CMK (cell line): Measurements from ENCODE around the gene NOTCH4.

Experiments
- DNase-seq: peaks from one replicate; pipeline ENCODE4 v3.0.0-alpha.2; 2010; ENCODE audit warnings: low read depth

Gene NOTCH4

GRCh38 chr6:32181148-32181702, 42.6 kb downstream of the NOTCH4 start:
- DNase-seq, result no peak

DNA sequence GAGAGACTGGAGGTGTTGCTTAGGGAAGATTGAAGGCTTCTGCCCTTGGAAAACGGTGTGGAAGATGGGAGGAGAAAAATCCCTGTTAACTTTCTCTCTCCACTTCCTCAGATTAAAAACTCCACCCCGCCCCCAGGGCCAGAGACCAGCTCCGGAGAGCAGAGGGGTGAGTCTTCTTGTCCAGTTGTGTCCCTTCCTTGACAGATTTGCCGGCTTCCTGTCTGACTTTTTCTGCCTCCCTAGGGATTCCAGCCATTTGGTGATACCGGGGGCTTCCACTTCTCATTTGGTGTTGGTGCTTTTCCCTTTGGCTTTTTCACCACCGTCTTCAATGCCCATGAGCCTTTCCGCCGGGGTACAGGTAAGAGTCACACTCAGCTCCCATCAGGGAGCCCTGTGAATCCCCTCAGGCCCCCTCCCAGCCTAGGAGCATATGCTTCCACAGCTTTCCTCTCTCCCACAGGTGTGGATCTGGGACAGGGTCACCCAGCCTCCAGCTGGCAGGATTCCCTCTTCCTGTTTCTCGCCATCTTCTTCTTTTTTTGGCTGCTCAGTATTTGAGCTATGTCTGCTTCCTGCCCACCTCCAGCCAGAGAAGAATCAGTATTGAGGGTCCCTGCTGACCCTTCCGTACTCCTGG, 44.0 kb downstream of the NOTCH4 start:
- no peak for DNase-seq

DNA sequence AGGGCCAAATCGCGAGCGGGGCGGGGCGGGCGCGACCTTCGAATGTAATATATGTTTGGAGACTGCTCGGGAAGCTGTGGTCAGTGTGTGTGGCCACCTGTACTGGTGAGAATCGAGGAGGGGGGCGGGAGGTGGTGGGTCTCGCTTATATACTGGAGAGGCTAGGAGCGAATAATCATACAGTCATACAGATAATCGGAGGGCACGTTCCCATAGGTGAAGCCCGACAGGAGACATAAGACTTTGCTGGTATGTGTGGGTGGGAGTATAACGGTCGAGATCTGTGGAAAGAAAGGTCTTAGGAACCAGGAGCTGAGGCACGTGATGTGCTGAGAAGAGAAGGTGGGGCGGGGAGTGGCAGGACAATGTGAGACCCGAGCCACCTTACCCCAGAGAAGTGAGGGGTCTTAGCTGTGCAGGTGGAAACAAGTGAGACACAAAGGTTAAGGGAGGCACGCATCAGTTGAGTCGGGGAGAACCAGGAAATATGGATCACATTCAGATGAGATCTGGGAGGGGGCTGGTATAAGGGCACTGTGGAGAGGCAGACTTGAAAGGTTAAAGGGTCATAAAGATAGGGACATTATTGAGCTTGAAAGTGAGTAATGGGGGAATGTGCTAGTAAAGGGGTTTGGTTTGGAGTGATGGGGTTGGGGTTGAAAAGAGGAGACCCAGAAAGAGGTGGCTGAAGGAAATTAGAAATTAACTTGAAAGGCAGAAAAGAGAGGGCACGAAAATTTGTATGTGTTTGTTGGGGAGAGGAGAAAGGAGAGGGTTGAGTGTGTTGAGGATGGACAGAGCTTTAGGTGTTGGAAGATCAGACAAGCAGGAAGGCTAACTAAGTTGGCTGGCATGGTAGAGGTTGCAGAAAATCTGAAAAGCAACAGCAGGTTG, 45.1 kb downstream of the NOTCH4 start:
- DNase-seq, result no peak

DNA sequence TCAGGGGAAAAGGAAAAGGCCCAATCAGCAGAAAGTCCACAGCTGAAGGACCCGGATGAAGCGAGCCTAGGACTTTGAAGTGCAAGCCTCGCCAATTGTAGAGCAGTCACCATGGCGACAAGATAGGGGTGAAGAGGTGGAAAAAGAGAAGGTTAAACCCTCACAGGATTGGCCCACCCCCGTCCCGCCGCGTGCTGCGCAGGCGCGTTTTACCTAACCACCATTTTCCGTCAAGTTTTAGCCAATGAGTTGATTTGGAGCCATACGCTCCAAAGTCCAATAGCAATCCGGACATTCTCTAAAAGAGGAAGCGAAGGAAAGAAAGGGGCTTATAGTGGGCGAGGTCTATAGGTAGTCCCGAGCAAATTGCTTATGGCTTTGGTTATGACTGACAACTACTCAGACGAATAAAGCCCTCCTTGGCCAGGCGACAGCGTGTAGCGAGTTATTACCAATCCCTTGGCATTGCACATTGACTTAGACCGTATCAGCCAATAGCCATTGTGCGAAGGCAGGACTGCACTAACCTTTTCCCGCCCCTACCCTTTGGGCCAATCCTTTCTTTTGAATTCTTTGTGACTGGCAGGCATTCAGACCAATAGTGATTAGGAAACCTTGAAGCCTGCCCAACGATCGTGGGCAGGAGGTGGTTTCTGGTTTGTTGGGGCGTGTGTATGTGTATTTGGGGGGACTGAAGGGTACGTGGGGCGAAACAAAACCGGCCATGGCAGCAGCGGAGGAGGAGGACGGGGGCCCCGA, 45.9 kb downstream of the NOTCH4 start, which contains the start of gene RNF5:
Gene RNF5 (plus strand): TSS at position 618 of the 759 bp plus-strand sequence. CDS start 107 bp downstream, at position 725.
- DNase-seq, result peak; percentile 98

DNA sequence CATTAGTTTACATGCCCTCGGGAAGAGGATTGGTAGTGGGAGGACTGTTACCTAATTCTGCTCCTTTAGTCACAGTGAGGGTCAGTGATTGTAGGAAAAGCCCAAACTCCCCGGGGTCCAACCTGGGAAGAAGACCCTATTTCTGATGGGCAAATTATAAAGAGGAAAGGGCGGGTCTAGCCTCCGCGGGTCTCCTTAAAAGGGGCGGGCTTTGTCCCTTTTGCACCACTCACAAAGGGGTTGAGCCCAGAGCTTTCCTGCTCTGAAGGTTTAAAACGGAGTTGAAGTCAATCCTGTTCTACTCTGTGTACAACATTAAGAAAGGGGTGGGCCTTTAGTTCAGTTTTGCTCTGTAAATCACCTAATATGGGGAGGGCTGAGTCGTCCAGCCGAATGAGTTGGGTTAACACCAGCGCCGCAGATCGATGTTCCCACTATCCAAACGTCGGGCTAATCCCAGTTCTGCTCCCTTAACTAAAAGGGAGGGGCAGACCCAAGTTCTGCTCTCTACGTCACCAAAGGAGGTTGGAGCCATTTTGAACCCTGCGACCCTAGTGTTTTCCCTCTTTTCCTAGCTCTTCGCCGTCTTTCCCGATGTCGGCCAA, 46.6 kb downstream of the NOTCH4 start:
- DNase-seq, result no peak

DNA sequence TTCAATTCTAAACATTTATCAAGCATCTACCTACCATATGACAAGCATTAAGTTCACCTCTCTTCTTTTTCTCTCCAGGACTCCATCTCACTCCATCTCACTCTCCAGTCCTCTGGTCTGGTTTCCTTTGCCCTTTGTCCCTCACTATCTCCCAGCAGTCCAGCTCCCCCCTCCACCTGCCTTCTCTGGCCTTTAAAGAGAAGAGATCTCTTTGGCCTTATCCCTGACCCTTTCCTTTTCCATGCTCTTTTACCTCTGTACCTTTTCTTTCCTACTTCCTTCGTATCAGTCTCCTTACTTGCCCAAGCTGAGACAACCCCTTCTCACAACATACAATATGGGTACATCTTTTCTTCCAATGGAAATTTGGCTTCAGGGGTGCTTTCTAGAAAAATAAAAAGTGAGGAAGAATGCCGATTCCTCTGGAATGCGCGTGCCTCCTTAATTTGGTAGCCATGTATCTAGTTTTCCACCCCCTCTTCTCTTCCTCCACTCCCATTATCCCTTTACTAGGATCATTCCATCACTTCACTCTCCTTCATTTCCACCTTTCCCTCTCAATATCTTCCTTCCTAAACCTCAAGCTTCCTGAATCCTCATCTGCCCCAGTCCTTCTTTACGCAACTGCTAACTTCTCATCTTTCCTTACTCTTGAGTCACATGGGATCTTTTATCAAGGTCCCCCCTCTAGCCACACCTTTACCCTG, 47.2 kb downstream of the NOTCH4 start:
- no peak for DNase-seq

DNA sequence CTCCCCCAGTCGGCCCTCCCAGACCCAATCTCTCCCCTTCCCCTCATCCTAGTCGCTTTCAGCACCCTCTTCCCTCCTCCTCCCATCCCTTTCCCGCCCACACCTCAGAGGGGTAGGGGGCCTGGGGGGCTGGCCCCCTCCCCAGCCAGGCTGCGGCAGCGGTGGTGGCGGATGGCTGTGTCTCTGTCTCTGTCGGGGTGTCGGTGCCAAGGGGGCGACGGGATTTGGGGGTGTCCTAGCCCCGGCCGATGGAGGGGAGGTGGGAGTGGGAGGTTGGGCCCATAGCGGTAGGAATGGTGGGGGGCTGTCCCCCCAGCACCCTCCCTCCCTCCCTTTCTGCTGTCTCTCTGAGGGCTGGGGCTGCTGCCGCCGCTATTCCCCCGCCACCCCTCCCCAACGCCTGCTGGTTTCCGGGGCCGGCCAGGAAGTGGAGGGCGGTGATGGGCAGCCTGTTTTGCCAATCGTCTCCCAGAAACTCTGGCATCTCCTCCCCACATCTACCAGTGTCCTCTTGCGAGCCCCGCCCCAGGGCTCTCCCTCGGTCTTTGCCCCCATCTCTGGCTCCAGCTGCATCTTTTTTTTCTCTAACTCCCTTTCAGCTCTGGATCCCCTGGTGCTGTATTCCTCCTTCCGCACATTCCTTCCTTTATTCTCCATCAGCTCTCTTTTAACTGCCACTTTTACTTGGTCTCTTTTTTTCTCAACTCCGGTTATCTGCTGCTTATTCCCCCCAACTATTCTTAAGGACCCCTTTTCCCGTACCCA, 48.0 kb downstream of the NOTCH4 start, which contains the start of gene AGPAT1:
Gene AGPAT1 (minus strand): TSS at position 374 of the 765 bp plus-strand sequence. CDS start 4,588 bp downstream, outside the sequence.
- DNase-seq, result peak; percentile 75

GRCh38 chr6:32175322-32175710, 48.6 kb downstream of the NOTCH4 start:
- DNase-seq, result no peak

GRCh38 chr6:32174416-32174815, 49.5 kb downstream of the NOTCH4 start:
- no peak for DNase-seq

- no peak for DNase-seq
Observed at GRCh38 chr6:32173051-32173727, 50.7 kb downstream of the NOTCH4 start.

- no peak for DNase-seq
Observed at GRCh38 chr6:32171234-32171633, 52.6 kb downstream of the NOTCH4 start.

DNA sequence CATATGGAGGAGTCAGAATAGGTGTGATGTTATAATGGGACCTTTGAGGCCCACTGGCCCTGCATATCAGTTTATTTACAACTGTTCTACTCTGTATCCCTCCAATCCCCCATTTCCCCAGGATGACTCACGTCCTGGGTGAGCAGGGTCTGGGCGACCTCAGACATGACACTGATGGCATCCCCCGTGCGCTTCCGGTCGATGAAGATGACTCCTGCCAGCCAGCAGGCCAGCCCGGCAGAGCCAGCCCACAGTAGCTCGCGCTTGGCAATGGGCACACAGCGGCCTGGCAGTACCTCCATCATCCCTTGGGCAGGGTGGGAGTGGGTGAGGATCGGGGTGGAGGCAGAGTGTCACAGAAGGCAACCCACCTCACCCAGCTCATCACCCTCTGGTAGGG, 53.6 kb downstream of the NOTCH4 start:
- DNase-seq, result no peak

GRCh38 chr6:32168807-32169591, 54.9 kb downstream of the NOTCH4 start:
- DNase-seq, result no peak

GRCh38 chr6:32168350-32168749, 55.5 kb downstream of the NOTCH4 start:
- DNase-seq, result no peak

DNA sequence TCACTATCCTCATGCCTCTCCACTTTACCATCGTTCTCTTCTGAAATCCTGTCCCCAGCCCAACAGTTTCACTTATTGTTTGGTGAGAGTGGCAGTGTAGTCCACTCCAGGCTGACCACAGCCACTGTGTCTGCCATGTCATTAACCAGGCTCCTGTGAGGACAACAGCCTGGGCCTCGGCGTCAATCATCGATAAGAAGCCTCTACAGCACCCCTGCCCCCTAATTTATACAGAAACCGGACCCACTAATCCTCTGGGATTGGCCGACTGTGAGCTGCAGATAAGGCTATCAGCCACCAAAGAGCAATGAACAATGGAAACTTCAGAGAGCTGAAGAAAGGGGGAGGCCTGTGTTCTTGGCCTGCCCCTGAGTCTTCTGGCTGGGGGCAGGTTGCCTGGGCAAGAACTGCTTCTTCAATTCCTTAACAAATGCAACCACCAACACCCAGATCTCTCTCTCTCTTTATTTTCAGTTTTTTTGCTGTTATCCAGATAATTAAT, 56.1 kb downstream of the NOTCH4 start:
- DNase-seq, result no peak

GRCh38 chr6:32167154-32167760, 56.6 kb downstream of the NOTCH4 start:
- DNase-seq, result no peak

DNA sequence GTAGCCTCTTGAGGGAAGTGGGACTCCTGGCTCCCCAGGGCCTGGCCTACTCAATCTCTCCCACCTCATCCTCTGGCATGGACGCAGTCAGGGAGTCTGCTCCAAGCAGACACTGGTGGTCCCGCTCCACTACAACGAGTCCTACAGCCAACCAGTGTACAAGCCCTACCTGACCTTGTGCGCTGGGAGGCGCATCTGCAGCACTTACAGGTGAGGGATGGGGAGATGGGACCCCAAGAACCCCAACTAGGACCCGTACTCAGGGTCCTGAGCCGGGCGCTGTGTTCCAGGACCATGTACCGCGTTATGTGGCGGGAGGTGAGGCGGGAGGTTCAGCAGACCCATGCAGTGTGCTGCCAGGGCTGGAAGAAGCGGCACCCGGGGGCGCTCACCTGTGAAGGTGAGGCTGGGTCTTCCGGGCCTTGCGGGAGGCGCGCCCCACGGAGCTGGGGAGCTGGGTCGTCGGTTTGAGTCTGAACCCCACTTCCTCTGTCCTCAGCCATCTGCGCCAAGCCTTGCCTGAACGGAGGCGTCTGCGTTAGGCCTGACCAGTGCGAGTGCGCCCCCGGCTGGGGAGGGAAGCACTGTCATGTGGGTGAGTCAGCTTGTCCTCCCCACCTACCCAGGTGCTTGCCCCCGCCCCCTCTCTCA, 57.3 kb downstream of the NOTCH4 start:
- no peak for DNase-seq

DNA sequence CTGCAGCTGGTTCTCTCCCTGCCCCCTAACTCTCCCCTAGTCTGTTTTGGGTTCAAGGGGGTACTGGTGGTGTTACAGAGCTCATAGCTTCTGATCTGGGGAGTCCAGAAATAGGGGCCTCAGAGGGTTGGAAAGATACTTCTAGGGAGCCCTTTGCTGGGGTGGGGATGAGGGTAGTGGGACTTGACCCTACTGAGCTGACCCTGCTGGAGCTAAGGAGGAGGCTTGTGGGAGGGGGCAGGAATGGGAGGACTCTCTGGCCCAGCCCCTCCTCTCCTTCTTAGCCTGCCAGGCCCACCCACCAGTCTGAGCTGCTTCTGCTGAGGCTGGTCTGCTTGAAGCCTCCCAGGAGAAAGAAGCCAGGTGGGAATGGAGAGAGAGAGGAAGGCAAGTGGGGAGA, 59.6 kb downstream of the NOTCH4 start, which contains the start of gene EGFL8:
Gene EGFL8 (plus strand): TSS at position 301 of the 400 bp plus-strand sequence. CDS start 1,571 bp downstream, outside the sequence.
- DNase-seq, result no peak
